Subcutaneous adipose tissue (tissue), 4 donors: ENCODE results near the gene SERPING1. TPM values are rescaled to one million over a fixed set of nuclear protein-coding genes. Genes with fewer than 3 reads are reported as not detected.

Experiments
- CTCF ChIP-seq: fragments of 450-650 bp; IDR thresholded peaks from one replicate; pipeline ENCODE4 v1.5.1; 2016; ENCODE audit warnings: low read depth, mild to moderate bottlenecking, control low read depth, antibody characterized with exemption, moderate library complexity
- total RNA-seq, 4 donors: library from RNA; depleted of rRNA; stranded (reverse); fragments of >200 nt; gene quantifications; one replicate each; pipeline ENCODE4 v1.1.0, GENCODE V29; 2016

Gene SERPING1
- total RNA-seq, 4 donors from 2014 or later = 318 to 653 (median 616) TPM

- no peak for TF ChIP-seq CTCF
Observed at GRCh38 chr11:57649826-57650738, 52.6 kb downstream of the SERPING1 start, which contains the start of gene YPEL4. Gene YPEL4 (minus strand): TSS chr11:57649912. CDS start chr11:57647107, 2,805 bp downstream.

GRCh38 chr11:57650739-57651090, 53.2 kb downstream of the SERPING1 start:
- TF ChIP-seq CTCF = no peak

- no peak for TF ChIP-seq CTCF
Observed at GRCh38 chr11:57651408-57651807, 53.9 kb downstream of the SERPING1 start.

GRCh38 chr11:57652662-57653061, 55.2 kb downstream of the SERPING1 start:
- no peak for TF ChIP-seq CTCF

GRCh38 chr11:57653163-57653562, 55.7 kb downstream of the SERPING1 start:
- TF ChIP-seq CTCF = no peak

- TF ChIP-seq CTCF = no peak
Observed at GRCh38 chr11:57656885-57657193, 59.4 kb downstream of the SERPING1 start.

- no peak for TF ChIP-seq CTCF
Observed at GRCh38 chr11:57657194-57658022, 59.9 kb downstream of the SERPING1 start, which contains the start of gene CLP1. Gene CLP1 (plus strand): TSS chr11:57657762. CDS start chr11:57659477, 1,715 bp downstream.
